Loucy (cell line): ENCODE data around the gene DNASE2B.

Experiments
- H2AFZ ChIP-seq: fragments of 200-600 bp; sonication (generic); 2 replicates; pipeline ENCODE4 v1.6.0; 2016; ENCODE audit warnings: antibody characterized with exemption, mild to moderate bottlenecking, low read length, moderate library complexity
- H3F3A ChIP-seq: fragments of 200-600 bp; 2 replicates; pipeline ENCODE4 v1.6.0; 2016; ENCODE audit warnings: antibody characterized with exemption, low read depth, mild to moderate bottlenecking
- H3K27me3 ChIP-seq: fragments of 200-600 bp; sonication (generic); 2 replicates; pipeline ENCODE4 v1.6.1; 2014; ENCODE audit warnings: low read length, mild to moderate bottlenecking; ENCODE audit not compliant: insufficient read depth, poor library complexity, severe bottlenecking
- H3K36me3 ChIP-seq: fragments of 200-600 bp; sonication (generic); 2 replicates; pipeline ENCODE4 v1.6.1; 2016; ENCODE audit warnings: low read length; ENCODE audit not compliant: insufficient read depth
- H3K4me1 ChIP-seq: fragments of 200-600 bp; sonication (generic); 2 replicates; pipeline ENCODE4 v1.5.1; 2014; ENCODE audit warnings: low read length, mild to moderate bottlenecking; ENCODE audit not compliant: insufficient read depth, poor library complexity, severe bottlenecking
- H3K4me2 ChIP-seq: fragments of 200-600 bp; sonication (generic); 2 replicates; pipeline ENCODE4 v1.6.0; 2014; ENCODE audit warnings: antibody characterized with exemption, low read length, low read depth, mild to moderate bottlenecking; ENCODE audit not compliant: poor library complexity, severe bottlenecking
- H3K4me3 ChIP-seq: fragments of 200-600 bp; sonication (generic); 2 replicates; pipeline ENCODE4 v1.5.1; 2014; ENCODE audit warnings: low read length, mild to moderate bottlenecking, mixed read lengths; ENCODE audit not compliant: poor library complexity, severe bottlenecking
- H3K79me2 ChIP-seq: fragments of 200-600 bp; sonication (generic); 2 replicates; pipeline ENCODE4 v1.6.1; 2014; ENCODE audit warnings: low read length; ENCODE audit not compliant: insufficient read depth
- H3K9ac ChIP-seq: fragments of 200-600 bp; sonication (generic); 2 replicates; pipeline ENCODE4 v1.6.0; 2014; ENCODE audit warnings: mild to moderate bottlenecking, low read depth, low read length, moderate library complexity; ENCODE audit not compliant: poor library complexity, severe bottlenecking
- H3K9me2 ChIP-seq: fragments of 200-600 bp; sonication (generic); replicated peaks from 2 replicates; pipeline ENCODE4 v1.6.1; 2016; ENCODE audit warnings: low read depth, low read length, mixed read lengths
- H3K9me3 ChIP-seq: fragments of 200-600 bp; sonication (generic); 2 replicates; pipeline ENCODE4 v1.6.1; 2014; ENCODE audit warnings: mild to moderate bottlenecking, antibody characterized with exemption, low read length, low read depth; ENCODE audit not compliant: insufficient read depth
- H4K20me1 ChIP-seq: fragments of 200-600 bp; sonication (generic); 2 replicates; pipeline ENCODE4 v1.6.0; 2014; ENCODE audit warnings: antibody characterized with exemption, low read length, mild to moderate bottlenecking; ENCODE audit not compliant: insufficient read depth, poor library complexity, severe bottlenecking
- EZH2phosphoT487 ChIP-seq: fragments of 200-600 bp; IDR thresholded peaks from 2 replicates; pipeline ENCODE4 v1.6.1; 2018; ENCODE audit warnings: antibody characterized with exemption, mild to moderate bottlenecking, moderate library complexity, borderline replicate concordance
- TF ChIP-seq, protein P1 (sequence below): fragments of 200-600 bp; sonication (generic); conservative IDR thresholded peaks from 2 replicates; pipeline ENCODE4 v1.5.1; 2014; ENCODE audit warnings: mild to moderate bottlenecking, antibody characterized with exemption, low read length

DNASE2B gene

DNA sequence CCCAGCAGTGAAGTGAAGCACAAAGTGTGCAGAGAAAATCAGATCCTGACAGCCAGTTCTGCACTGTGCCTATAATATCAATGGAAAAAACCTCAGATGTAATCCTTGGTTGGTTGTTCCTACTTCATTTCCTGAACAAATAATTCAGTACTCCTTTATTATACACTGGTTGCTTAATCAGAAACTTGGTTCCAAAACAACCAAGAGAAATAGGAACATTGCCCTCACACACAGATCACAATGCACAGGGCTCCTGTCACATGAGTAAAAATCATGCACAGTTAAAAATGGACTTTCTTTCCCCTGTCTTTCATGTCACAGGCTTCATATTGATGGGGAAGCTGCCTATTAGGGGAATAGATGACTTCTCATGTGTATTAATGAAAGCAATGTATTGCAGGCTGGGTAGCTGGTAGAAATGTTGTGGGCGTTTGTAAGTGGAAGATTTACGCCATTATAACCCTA is 9.7 kb downstream of the DNASE2B start:
- Histone ChIP-seq H4K20me1 (no peaks in the 10 kb centered on the region), H3K4me1 (no peaks in the 10 kb centered on the region), H3K9me2 (no peaks in the 10 kb centered on the region), H3K4me2 (no peak overlapping the region), H3K9ac (no peak overlapping the region), H3K4me3 (no peak overlapping the region), H3K9me3 (no peaks in the 10 kb centered on the region), H3K36me3 (no peaks in the 10 kb centered on the region), H3K79me2 (no peaks in the 10 kb centered on the region), H3F3A (no peaks in the 10 kb centered on the region), H2AFZ (no peak overlapping the region), H3K27me3 (no peaks in the 10 kb centered on the region)
- TF ChIP-seq, protein P1, sequence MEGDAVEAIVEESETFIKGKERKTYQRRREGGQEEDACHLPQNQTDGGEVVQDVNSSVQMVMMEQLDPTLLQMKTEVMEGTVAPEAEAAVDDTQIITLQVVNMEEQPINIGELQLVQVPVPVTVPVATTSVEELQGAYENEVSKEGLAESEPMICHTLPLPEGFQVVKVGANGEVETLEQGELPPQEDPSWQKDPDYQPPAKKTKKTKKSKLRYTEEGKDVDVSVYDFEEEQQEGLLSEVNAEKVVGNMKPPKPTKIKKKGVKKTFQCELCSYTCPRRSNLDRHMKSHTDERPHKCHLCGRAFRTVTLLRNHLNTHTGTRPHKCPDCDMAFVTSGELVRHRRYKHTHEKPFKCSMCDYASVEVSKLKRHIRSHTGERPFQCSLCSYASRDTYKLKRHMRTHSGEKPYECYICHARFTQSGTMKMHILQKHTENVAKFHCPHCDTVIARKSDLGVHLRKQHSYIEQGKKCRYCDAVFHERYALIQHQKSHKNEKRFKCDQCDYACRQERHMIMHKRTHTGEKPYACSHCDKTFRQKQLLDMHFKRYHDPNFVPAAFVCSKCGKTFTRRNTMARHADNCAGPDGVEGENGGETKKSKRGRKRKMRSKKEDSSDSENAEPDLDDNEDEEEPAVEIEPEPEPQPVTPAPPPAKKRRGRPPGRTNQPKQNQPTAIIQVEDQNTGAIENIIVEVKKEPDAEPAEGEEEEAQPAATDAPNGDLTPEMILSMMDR = no peak
- no peak for TF ChIP-seq EZH2phosphoT487

DNA sequence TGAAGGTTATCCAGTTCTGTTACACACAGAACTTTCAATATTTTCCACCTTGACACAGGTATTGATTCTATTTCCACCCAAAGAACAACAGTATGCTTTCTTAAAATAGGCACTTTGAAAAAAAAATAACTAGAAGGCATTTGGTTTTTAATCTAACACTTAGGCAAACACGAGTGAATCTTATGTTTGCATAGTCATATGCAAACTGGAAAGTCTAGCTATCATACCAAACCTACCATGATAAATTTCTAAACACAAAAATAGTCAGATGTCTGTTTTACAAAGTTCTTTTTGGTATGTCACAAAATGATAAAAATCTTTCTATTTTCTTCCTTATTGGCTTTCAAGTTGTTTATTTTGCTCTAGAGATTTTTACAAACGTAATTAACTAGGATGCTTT is 11.6 kb downstream of the DNASE2B start:
- no peaks in the 10 kb centered on the region for H3K27me3 ChIP-seq
- H3K9ac ChIP-seq = no peak overlapping the region
- no peaks in the 10 kb centered on the region for H3K79me2 ChIP-seq
- H3K9me2 ChIP-seq = no peaks in the 10 kb centered on the region
- H2AFZ ChIP-seq = no peak overlapping the region
- H3K9me3 ChIP-seq = no peaks in the 10 kb centered on the region
- H3K36me3 ChIP-seq = no peaks in the 10 kb centered on the region
- H3K4me1 ChIP-seq = no peaks in the 10 kb centered on the region
- H3K4me2 ChIP-seq = no peak overlapping the region
- H4K20me1 ChIP-seq = no peaks in the 10 kb centered on the region
- no peak overlapping the region for H3K4me3 ChIP-seq
- TF ChIP-seq, protein P1 = no peak
- no peak for TF ChIP-seq EZH2phosphoT487
- H3F3A ChIP-seq = no peaks in the 10 kb centered on the region

DNA sequence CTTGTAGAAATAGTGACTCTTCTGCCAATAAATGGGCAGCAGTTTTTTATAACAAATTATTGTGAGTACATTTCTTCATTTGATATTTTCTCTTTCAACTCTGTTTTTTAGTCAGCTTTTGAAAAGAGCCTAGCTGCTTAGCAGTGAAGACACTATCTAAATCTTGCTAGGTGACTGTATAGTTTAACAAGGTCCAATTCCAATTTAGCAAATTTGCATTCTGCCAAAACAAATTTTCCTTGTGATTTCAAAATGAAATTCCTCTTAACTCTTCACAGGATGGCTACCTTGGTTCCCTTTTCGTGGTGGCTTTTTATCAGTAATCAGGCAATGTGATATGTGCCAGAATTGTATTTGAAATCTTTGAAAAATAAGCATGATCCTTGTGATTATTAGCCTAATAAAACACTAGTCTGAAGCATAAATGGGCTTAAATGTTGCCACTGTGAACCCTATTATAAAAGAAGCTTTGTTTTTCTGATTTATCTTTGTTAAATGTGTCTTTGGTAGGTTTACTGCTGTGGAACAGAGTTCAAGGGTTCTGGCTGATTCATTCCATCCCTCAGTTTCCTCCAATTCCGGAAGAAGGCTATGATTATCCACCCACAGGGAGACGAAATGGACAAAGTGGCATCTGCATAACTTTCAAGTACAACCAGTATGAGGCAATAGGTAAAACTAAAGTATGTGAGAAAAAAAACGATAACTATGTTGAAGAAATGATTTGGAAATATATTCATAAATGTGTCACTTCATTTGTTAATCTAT is 12.2 kb downstream of the DNASE2B start:
- H3K4me2 ChIP-seq = no peak overlapping the region
- H3K79me2 ChIP-seq = no peaks in the 10 kb centered on the region
- no peaks in the 10 kb centered on the region for H3K27me3 ChIP-seq
- no peaks in the 10 kb centered on the region for H3K9me2 ChIP-seq
- TF ChIP-seq, protein P1 = no peak
- TF ChIP-seq EZH2phosphoT487 = no peak
- no peak overlapping the region for H2AFZ ChIP-seq
- H4K20me1 ChIP-seq = no peaks in the 10 kb centered on the region
- no peaks in the 10 kb centered on the region for H3K36me3 ChIP-seq
- H3K4me1 ChIP-seq = no peaks in the 10 kb centered on the region
- H3K9ac ChIP-seq = no peak overlapping the region
- no peak overlapping the region for H3K4me3 ChIP-seq
- no peaks in the 10 kb centered on the region for H3K9me3 ChIP-seq
- no peaks in the 10 kb centered on the region for H3F3A ChIP-seq
